SK-N-SH (cell line): ENCODE results near the gene FAM3B. TPM values are rescaled to one million over a fixed set of nuclear protein-coding genes. Genes with fewer than 3 reads are reported as not detected.

ENCODE experiments used
- CTCF ChIA-PET: fragments of 300-600, 350-600 bp; formaldehyde crosslinking; extraction: SDS; loops from one replicate; lab custom pipeline; 2021; lab: Yijun Ruan, JAX
- POLR2A ChIA-PET: fragments of 350-600 bp; sonication (Branson Sonifier 250); formaldehyde crosslinking; extraction: SDS; loops from one replicate; lab custom pipeline; 2020; ENCODE audit warnings: antibody characterized with exemption, inconsistent platforms; lab: Yijun Ruan, JAX
- DNase-seq: peaks from one replicate; pipeline ENCODE4 v3.0.0; 2012
- H2AFZ ChIP-seq: fragments of 200-600 bp; sonication (generic); 2 replicates; pipeline ENCODE4 v1.8.1; 2016; ENCODE audit warnings: antibody characterized with exemption, mild to moderate bottlenecking, low read depth
- H3F3A ChIP-seq: fragments of 200-600 bp; sonication (generic); replicated peaks from 2 replicates; pipeline ENCODE3; 2016; ENCODE audit warnings: antibody characterized with exemption, mild to moderate bottlenecking; ENCODE audit not compliant: insufficient read depth
- H3K27ac ChIP-seq, 2 experiments: fragments of 200-500 bp in 1 of 2; fragments of 200-600 bp in 1 of 2; sonication (Bioruptor generic) in 1 of 2; sonication (generic), shearing (Covaris generic) in 1 of 2; 2 replicates each; pipeline versions ENCODE4 v1.5.1 to v1.6.1; 2014 to 2016; ENCODE audit warnings: low read depth in 2 of 2, inconsistent platforms in 1 of 2, low read length in 1 of 2, mild to moderate bottlenecking in 1 of 2, mixed read lengths in 1 of 2
- H3K27me3 ChIP-seq: fragments of 200-600 bp; sonication (generic), shearing (Covaris generic); 2 replicates; pipeline ENCODE4 v1.6.1; 2016; ENCODE audit warnings: mixed run types; ENCODE audit not compliant: insufficient read depth
- H3K36me3 ChIP-seq, 2 experiments: fragments of 200-500 bp in 1 of 2; fragments of 200-600 bp in 1 of 2; sonication (Bioruptor generic) in 1 of 2; sonication (generic) in 1 of 2; replicated peaks in 1 of 2; 2 replicates each; pipeline versions ENCODE3 to v1.5.1; 2014 to 2016; ENCODE audit warnings: low read length in 1 of 2, mild to moderate bottlenecking in 1 of 2; ENCODE audit not compliant: insufficient read depth in 2 of 2, control insufficient read depth in 1 of 2
- H3K4me1 ChIP-seq, 2 experiments: fragments of 200-500 bp in 1 of 2; fragments of 200-600 bp in 1 of 2; sonication (Bioruptor generic) in 1 of 2; sonication (generic), shearing (Covaris generic) in 1 of 2; 2 replicates each; pipeline versions ENCODE4 v1.5.1 to v1.6.1; 2014 to 2016; ENCODE audit warnings: low read depth in 1 of 2, low read length in 1 of 2, mixed run types in 1 of 2; ENCODE audit not compliant: insufficient read depth in 2 of 2, control insufficient read depth in 1 of 2
- H3K4me2 ChIP-seq: fragments of 200-600 bp; sonication (generic), shearing (Covaris generic); 2 replicates; pipeline ENCODE4 v1.6.1; 2017; ENCODE audit warnings: mixed run types
- H3K4me3 ChIP-seq, 2 experiments: fragments of 200-500 bp in 1 of 2; fragments of 200-600 bp in 1 of 2; sonication (Bioruptor generic) in 1 of 2; sonication (generic), shearing (Covaris generic) in 1 of 2; 2 replicates each; pipeline versions ENCODE4 v1.5.1 to v1.8.1; 2014 to 2016; ENCODE audit warnings: low read depth in 2 of 2, inconsistent platforms in 1 of 2, low read length in 1 of 2, mild to moderate bottlenecking in 1 of 2, mixed read lengths in 1 of 2, moderate library complexity in 1 of 2
- H3K79me2 ChIP-seq: fragments of 200-600 bp; sonication (generic); 2 replicates; pipeline ENCODE4 v1.8.1; 2017; ENCODE audit warnings: mild to moderate bottlenecking; ENCODE audit not compliant: insufficient read depth
- H3K9ac ChIP-seq: fragments of 200-600 bp; sonication (generic); 2 replicates; pipeline ENCODE4 v1.6.1; 2017; ENCODE audit warnings: mixed run types
- H3K9me2 ChIP-seq: fragments of 200-600 bp; sonication (generic); 2 replicates; pipeline ENCODE4 v1.6.1; 2017; ENCODE audit warnings: mixed run types
- H3K9me3 ChIP-seq: fragments of 200-600 bp; sonication (generic); 2 replicates; pipeline ENCODE4 v1.6.1; 2017; ENCODE audit warnings: mixed run types, mild to moderate bottlenecking, moderate library complexity
- H4K20me1 ChIP-seq: fragments of 200-600 bp; sonication (generic); 2 replicates; pipeline ENCODE4 v1.6.1; 2017; ENCODE audit warnings: mild to moderate bottlenecking, mixed run types; ENCODE audit not compliant: insufficient read depth
- CHD2 ChIP-seq: fragments of 150-350 bp; IDR thresholded peaks from 2 replicates; pipeline ENCODE4 v1.6.1; 2018; ENCODE audit warnings: low read length; ENCODE audit not compliant: partially characterized antibody
- ELF1 ChIP-seq: IDR thresholded peaks from 2 replicates; pipeline ENCODE4 v1.4.0; 2012
- EZH2phosphoT487 ChIP-seq: fragments of 200-600 bp; sonication (generic); IDR thresholded peaks from 2 replicates; pipeline ENCODE4 v1.6.1; 2017; ENCODE audit warnings: low read depth, mixed run types, mild to moderate bottlenecking, antibody characterized with exemption, moderate library complexity, borderline replicate concordance
- GABPA ChIP-seq: IDR thresholded peaks from 2 replicates; pipeline ENCODE4 v1.4.0; 2012; ENCODE audit warnings: low read depth, mild to moderate bottlenecking
- GATA2 ChIP-seq: sonication (generic); formaldehyde crosslinking; IDR thresholded peaks from 2 replicates; pipeline ENCODE4 v1.5.0; 2020; ENCODE audit warnings: mild to moderate bottlenecking, missing genetic modification reagents
- JUND ChIP-seq: IDR thresholded peaks from 2 replicates; pipeline ENCODE4 v1.4.0; 2012
- MEF2A ChIP-seq: IDR thresholded peaks from 2 replicates; pipeline ENCODE4 v1.4.0; 2012; ENCODE audit warnings: low read depth, borderline replicate concordance
- MXI1 ChIP-seq: IDR thresholded peaks from 2 replicates; pipeline ENCODE4 v1.6.1; 2012; ENCODE audit warnings: mild to moderate bottlenecking, low read depth, low read length, improper control_type of control experiment
- NFIC ChIP-seq: IDR thresholded peaks from 2 replicates; pipeline ENCODE4 v1.4.0; 2012; ENCODE audit warnings: borderline replicate concordance
- NRF1 ChIP-seq: IDR thresholded peaks from 2 replicates; pipeline ENCODE4 v1.6.1; 2012; ENCODE audit warnings: low read depth, mild to moderate bottlenecking, low read length
- POLR2AphosphoS5 ChIP-seq: IDR thresholded peaks from 2 replicates; pipeline ENCODE4 v1.6.1; 2012; ENCODE audit warnings: low read depth, low read length
- RAD21 ChIP-seq: IDR thresholded peaks from 2 replicates; pipeline ENCODE4 v1.6.1; 2012; ENCODE audit warnings: mild to moderate bottlenecking, low read length
- RCOR1 ChIP-seq: fragments of 150-350 bp; IDR thresholded peaks from 2 replicates; pipeline ENCODE4 v1.6.1; 2017; ENCODE audit warnings: antibody characterized with exemption, low read length
- RFX5 ChIP-seq: IDR thresholded peaks from 2 replicates; pipeline ENCODE4 v1.6.1; 2012; ENCODE audit warnings: mild to moderate bottlenecking, improper control_type of control experiment, low read length
- SIN3A ChIP-seq: IDR thresholded peaks from 2 replicates; pipeline ENCODE4 v1.6.1; 2012; ENCODE audit warnings: low read depth, mild to moderate bottlenecking, low read length, moderate library complexity, borderline replicate concordance
- SMC3 ChIP-seq: IDR thresholded peaks from 2 replicates; pipeline ENCODE4 v1.6.1; 2012; ENCODE audit warnings: low read depth, low read length, improper control_type of control experiment
- WGBS: methylation state at CpG from one replicate; pipeline ENCODE4 v1.1.6; 2017; ENCODE audit warnings: low lambda C conversion rate; 5-methylcytosine and 5-hydroxymethylcytosine counted together
- polyA plus RNA-seq, 3 experiments: library from polyadenylated mRNA; depleted of rRNA; stranded (reverse); fragments of >200 nt; gene quantifications; 2 replicates each; pipeline ENCODE4 v1.2.3, GENCODE V29; 2012
- TF ChIP-seq, protein P1 (sequence below): IDR thresholded peaks from 2 replicates; pipeline ENCODE4 v1.4.0; 2012; ENCODE audit warnings: low read depth
- TF ChIP-seq, protein P2 (sequence below): IDR thresholded peaks from 2 replicates; pipeline ENCODE4 v1.4.0; 2012; ENCODE audit warnings: low read depth, borderline replicate concordance
- TF ChIP-seq, protein P3 (sequence below): IDR thresholded peaks from 2 replicates; pipeline ENCODE4 v1.6.1; 2012; ENCODE audit warnings: mild to moderate bottlenecking, low read depth, low read length, moderate library complexity
- TF ChIP-seq, protein P4 (sequence below): fragments of 150-350 bp; IDR thresholded peaks from 2 replicates; pipeline ENCODE4 v1.6.1; 2017; ENCODE audit warnings: antibody characterized with exemption, low read length, low read depth, borderline replicate concordance

The FAM3B gene
- polyA plus RNA-seq, 1 of the 3 experiments (the other 2 are of a cell fraction) = not detected

DNA sequence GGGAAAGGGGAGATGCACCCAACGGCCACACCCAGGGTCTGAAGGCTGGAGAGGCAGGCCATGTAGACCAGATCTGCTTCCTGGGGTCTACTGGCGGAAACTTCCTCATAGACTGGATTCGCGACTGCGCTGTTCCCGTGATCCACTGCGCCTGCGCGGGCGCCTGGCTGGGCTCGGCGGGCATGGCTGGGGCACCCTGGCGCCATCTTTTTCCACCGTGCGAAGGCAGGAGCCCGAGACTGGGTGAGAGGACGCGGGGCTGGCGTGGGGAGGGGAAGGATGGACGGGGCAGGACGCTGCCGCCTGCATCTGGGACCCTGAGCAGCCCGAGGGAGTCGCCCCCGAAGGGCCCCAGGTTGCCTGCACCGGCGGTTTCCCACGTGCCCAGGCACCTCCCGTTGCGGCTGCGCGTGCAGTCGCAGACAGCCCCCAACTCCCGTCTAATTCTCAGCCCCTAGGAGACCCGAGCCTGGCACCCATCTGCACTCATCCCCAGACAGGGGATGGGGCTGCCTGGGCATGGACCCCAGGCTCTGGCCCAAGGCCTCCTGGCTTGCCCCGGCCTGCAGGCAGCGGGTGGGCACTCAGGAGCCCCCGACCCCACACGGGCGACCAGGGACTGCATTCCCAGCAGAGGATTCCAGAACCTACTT is 12.4 kb upstream of the FAM3B start:
- Histone ChIP-seq H3F3A (no peaks in the 10 kb centered on the region), H3K4me3 (no peak overlapping the region), H3K27ac (no peak overlapping the region), H4K20me1 (no peaks in the 10 kb centered on the region), H3K9ac (no peak overlapping the region), H3K9me3 (no peaks in the 10 kb centered on the region), H3K4me1 (no peaks in the 10 kb centered on the region), H3K79me2 (no peaks in the 10 kb centered on the region), H3K4me2 (no peak overlapping the region), H3K36me3 (no peaks in the 10 kb centered on the region), H2AFZ (no peak overlapping the region), H3K27me3 (no peaks in the 10 kb centered on the region), H3K9me2 (no peaks in the 10 kb centered on the region)
- ChIA-PET CTCF (no interaction called here), POLR2A (no interaction called here)
- no peak for DNase-seq
- WGBS = 75% methylated on average over 12 of the region's 40 CpGs
- no peak for TF ChIP-seq GABPA
- no peak for TF ChIP-seq MXI1
- TF ChIP-seq EZH2phosphoT487 = no peak
- no peak for TF ChIP-seq GATA2 (CRISPR knock-in tag)
- TF ChIP-seq, protein P1, sequence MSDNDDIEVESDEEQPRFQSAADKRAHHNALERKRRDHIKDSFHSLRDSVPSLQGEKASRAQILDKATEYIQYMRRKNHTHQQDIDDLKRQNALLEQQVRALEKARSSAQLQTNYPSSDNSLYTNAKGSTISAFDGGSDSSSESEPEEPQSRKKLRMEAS = no peak
- no peak for TF ChIP-seq MEF2A
- no peak for TF ChIP-seq RCOR1
- no peak for TF ChIP-seq SMC3
- TF ChIP-seq, protein P2, sequence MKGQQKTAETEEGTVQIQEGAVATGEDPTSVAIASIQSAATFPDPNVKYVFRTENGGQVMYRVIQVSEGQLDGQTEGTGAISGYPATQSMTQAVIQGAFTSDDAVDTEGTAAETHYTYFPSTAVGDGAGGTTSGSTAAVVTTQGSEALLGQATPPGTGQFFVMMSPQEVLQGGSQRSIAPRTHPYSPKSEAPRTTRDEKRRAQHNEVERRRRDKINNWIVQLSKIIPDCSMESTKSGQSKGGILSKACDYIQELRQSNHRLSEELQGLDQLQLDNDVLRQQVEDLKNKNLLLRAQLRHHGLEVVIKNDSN = no peak
- no peak for TF ChIP-seq NFIC
- TF ChIP-seq NRF1 = no peak
- TF ChIP-seq, protein P3, sequence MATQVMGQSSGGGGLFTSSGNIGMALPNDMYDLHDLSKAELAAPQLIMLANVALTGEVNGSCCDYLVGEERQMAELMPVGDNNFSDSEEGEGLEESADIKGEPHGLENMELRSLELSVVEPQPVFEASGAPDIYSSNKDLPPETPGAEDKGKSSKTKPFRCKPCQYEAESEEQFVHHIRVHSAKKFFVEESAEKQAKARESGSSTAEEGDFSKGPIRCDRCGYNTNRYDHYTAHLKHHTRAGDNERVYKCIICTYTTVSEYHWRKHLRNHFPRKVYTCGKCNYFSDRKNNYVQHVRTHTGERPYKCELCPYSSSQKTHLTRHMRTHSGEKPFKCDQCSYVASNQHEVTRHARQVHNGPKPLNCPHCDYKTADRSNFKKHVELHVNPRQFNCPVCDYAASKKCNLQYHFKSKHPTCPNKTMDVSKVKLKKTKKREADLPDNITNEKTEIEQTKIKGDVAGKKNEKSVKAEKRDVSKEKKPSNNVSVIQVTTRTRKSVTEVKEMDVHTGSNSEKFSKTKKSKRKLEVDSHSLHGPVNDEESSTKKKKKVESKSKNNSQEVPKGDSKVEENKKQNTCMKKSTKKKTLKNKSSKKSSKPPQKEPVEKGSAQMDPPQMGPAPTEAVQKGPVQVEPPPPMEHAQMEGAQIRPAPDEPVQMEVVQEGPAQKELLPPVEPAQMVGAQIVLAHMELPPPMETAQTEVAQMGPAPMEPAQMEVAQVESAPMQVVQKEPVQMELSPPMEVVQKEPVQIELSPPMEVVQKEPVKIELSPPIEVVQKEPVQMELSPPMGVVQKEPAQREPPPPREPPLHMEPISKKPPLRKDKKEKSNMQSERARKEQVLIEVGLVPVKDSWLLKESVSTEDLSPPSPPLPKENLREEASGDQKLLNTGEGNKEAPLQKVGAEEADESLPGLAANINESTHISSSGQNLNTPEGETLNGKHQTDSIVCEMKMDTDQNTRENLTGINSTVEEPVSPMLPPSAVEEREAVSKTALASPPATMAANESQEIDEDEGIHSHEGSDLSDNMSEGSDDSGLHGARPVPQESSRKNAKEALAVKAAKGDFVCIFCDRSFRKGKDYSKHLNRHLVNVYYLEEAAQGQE = no peak
- no peak for TF ChIP-seq JUND
- TF ChIP-seq POLR2AphosphoS5 = no peak
- TF ChIP-seq, protein P4, sequence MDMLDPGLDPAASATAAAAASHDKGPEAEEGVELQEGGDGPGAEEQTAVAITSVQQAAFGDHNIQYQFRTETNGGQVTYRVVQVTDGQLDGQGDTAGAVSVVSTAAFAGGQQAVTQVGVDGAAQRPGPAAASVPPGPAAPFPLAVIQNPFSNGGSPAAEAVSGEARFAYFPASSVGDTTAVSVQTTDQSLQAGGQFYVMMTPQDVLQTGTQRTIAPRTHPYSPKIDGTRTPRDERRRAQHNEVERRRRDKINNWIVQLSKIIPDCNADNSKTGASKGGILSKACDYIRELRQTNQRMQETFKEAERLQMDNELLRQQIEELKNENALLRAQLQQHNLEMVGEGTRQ = no peak
- no peak for TF ChIP-seq CHD2
- no peak for TF ChIP-seq RAD21
- no peak for TF ChIP-seq ELF1
- no peak for TF ChIP-seq SIN3A
- TF ChIP-seq RFX5 = no peak
